Prostate gland (tissue), 2 donors: Measurements from ENCODE around the gene STX16. TPM values are rescaled to one million over a fixed set of nuclear protein-coding genes. Genes with fewer than 3 reads are reported as not detected.

Experiments
- DNase-seq: peaks from one replicate; pipeline ENCODE4 v3.0.0-alpha.2; 2019; ENCODE audit warnings: low spot score
- H3K27ac ChIP-seq, 2 donors: fragments of 200-600 bp; sonication (generic); 2 replicates each; pipeline ENCODE4 v1.5.1; 2017 to 2019
- H3K27me3 ChIP-seq: fragments of 200-600 bp; sonication (generic); replicated peaks from 2 replicates; pipeline ENCODE4 v1.5.1; 2019; ENCODE audit not compliant: insufficient read depth
- H3K36me3 ChIP-seq, 2 donors: fragments of 200-600 bp; sonication (generic); 1 replicate in 1 of 2; 2 replicates in 1 of 2; pipeline versions ENCODE4 v1.5.1 to v1.8.1; 2017 to 2019
- H3K4me1 ChIP-seq: fragments of 200-600 bp; sonication (generic); replicated peaks from 2 replicates; pipeline ENCODE4 v1.5.1; 2019
- H3K4me3 ChIP-seq, 2 donors: fragments of 200-600 bp; sonication (generic); 2 replicates each; pipeline ENCODE4 v1.5.1; 2017 to 2019
- H3K9me3 ChIP-seq: fragments of 200-600 bp; sonication (generic); 2 replicates; pipeline ENCODE4 v1.5.1; 2017
- POLR2A ChIP-seq: fragments of 450-650 bp; IDR thresholded peaks from one replicate; pipeline ENCODE4 v1.6.1; 2016; ENCODE audit warnings: antibody characterized with exemption, mild to moderate bottlenecking
- POLR2AphosphoS5 ChIP-seq: sonication (generic); formaldehyde crosslinking; IDR thresholded peaks from one replicate; pipeline ENCODE4 v1.6.1; 2017; ENCODE audit warnings: antibody characterized with exemption
- WGBS: methylation state at CpG from one replicate; pipeline ENCODE4 v1.1.5; 2018; 5-methylcytosine and 5-hydroxymethylcytosine counted together
- intact Hi-C: fragments of 100-400 bp; cut with DNase I; formaldehyde crosslinking; loops from one replicate; pipeline ENCODE4 v1.14.2; 2022
- total RNA-seq, 2 donors: library from RNA; depleted of rRNA; stranded (reverse); fragments of >200 nt; gene quantifications; one replicate each; pipeline ENCODE4 v1.1.0, GENCODE V29; 2016
- TF ChIP-seq, protein P1 (sequence below), 4 experiments: fragments of 200-600 bp in 2 of 4; fragments of 450-650 bp in 2 of 4; sonication (generic) in 2 of 4; IDR thresholded peaks; 1 replicate in 3 of 4; 2 replicates in 1 of 4; pipeline ENCODE4 v1.5.1; 2016 to 2019; ENCODE audit warnings: antibody characterized with exemption in 4 of 4, mild to moderate bottlenecking in 2 of 4, moderate library complexity in 2 of 4

Gene STX16
- total RNA-seq, 2 donors from 2014 or later = 34.3 to 115 TPM

DNA sequence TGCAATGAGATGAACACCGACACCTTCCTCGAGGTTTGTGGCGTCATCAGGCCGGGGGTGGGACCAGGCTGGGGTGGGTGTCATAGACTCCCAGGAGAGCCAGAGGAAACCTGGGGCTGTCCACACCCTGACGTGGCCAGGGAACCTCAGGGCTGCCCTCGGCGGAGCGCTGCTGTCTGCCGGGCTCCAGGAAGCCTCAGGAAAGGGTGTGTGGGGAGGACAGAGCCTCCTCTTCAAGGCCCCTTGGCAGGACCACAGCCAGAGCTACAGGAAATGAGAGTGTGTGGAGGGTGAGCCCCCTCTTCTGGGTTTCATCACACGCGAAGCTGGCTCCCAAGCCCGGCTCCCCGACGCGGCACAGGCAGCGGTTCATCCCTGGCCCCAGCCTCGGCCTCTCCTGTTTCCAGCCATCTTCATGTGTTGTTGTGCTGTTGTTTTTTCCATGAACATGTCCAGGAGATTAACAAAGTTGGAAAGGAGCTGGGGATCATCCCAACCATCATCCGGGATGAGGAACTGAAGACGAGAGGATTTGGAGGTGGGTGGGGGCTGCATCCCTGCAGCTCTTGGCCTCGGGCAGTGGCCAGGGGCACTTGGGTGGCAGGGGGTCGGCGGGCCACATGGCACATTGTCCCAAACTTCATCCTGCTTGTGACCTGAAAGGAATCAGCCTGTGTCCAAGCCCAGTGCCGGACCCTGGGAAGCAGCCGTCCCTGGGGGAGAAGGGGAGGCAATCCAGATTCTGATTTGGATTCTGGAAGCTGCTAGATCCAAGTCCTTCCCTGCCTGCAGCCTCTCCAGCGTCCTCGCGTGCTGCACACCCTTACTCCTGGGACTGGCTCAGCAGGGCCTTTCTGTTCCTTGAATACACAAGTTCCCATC, 47.9 kb downstream of the STX16 start:
- TF ChIP-seq POLR2A (no peak), POLR2AphosphoS5 (no peak)
- TF ChIP-seq, protein P1, sequence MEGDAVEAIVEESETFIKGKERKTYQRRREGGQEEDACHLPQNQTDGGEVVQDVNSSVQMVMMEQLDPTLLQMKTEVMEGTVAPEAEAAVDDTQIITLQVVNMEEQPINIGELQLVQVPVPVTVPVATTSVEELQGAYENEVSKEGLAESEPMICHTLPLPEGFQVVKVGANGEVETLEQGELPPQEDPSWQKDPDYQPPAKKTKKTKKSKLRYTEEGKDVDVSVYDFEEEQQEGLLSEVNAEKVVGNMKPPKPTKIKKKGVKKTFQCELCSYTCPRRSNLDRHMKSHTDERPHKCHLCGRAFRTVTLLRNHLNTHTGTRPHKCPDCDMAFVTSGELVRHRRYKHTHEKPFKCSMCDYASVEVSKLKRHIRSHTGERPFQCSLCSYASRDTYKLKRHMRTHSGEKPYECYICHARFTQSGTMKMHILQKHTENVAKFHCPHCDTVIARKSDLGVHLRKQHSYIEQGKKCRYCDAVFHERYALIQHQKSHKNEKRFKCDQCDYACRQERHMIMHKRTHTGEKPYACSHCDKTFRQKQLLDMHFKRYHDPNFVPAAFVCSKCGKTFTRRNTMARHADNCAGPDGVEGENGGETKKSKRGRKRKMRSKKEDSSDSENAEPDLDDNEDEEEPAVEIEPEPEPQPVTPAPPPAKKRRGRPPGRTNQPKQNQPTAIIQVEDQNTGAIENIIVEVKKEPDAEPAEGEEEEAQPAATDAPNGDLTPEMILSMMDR (IDR thresholded peaks at IDR 0.05) = no peak
- no peak for DNase-seq
- Histone ChIP-seq H3K27ac (no peak overlapping the region), H3K9me3 (no peaks in the 10 kb centered on the region), H3K4me1 (no peaks in the 10 kb centered on the region), H3K4me3 (no peak overlapping the region), H3K27me3 (no peaks in the 10 kb centered on the region), H3K36me3 (peaks cover 0 to 4% of the 10 kb centered on the region in 2 donors)
- 84% methylated on average over 27 of the region's 27 CpGs for WGBS
- intact Hi-C loops = loop anchor here (10.0 kb wide), 1 partner anchor 464 kb away; no protein-coding TSS in a partner anchor

DNA sequence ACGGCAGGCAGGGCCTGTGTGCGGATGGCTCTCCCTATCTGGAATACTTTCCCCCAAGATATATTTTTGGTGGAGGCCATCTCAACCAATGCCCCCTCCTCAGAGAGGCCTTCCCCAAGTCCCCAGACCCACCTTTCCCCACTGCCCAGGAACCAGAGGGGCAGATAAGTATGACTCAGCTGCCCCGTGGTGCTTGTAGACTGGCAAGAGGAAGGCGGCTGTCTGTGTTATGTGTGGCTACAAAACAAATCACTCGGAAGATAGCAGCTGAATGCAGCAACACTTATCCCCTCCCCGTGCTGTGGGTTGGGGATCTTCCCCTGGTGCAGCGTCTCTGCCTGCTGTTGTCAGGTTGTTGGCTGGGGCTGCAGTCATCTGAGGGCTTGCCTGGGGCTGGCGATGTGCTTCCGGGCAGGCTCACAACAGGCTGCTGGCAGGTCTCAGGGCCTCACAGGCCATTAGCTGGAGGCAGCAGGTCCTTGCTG, 48.6 kb downstream of the STX16 start:
- no peak for TF ChIP-seq POLR2A
- no peak for TF ChIP-seq POLR2AphosphoS5
- TF ChIP-seq, protein P1 (IDR thresholded peaks at IDR 0.05) = no peak
- intact Hi-C loops = loop anchor here (10.0 kb wide), 1 partner anchor 465 kb away; no protein-coding TSS in a partner anchor
- Histone ChIP-seq H3K9me3 (no peaks in the 10 kb centered on the region), H3K36me3 (peaks cover 0 to 4% of the 10 kb centered on the region in 2 donors), H3K27me3 (no peaks in the 10 kb centered on the region), H3K27ac (no peak overlapping the region), H3K4me1 (no peaks in the 10 kb centered on the region), H3K4me3 (no peak overlapping the region)
- 92% methylated on average over 9 of the region's 9 CpGs for WGBS
- DNase-seq = no peak

DNA sequence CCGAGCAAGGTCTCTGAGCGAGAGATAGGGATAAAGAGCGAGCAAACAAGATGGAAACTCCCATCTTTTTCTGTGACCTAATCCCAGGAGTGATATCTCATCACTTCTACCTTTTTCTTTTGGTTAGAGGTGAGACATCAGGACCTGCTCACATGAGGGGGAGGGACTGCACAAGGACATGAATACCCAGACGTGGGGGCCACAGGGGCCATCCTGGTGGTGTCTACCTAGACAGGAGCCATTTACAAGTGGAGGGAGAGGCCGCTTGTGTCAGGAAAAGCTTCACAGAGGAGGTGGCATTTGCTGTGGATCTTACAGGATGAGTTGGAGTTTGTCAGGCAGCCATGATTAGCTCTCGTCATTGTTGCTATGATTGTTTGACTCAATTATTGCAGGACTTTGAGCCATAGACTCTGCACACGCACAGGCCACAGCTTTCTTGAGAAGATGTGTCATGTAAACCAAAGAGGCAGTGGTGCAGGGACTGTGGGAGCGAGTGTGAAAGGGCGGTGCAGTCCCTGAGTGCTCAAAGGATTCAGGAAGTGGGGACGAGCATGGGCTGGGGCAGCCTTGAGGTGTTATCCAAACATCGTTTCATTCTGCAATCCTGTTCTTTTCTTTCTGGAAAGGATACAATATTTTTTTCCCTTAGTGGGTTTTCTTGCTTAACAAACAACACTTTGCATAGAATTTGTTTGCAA, 49.2 kb downstream of the STX16 start:
- H3K27me3 ChIP-seq = no peaks in the 10 kb centered on the region
- no peak for DNase-seq
- no peaks in the 10 kb centered on the region for H3K9me3 ChIP-seq
- no peak overlapping the region for H3K4me3 ChIP-seq
- intact Hi-C loops = no loop called here
- H3K4me1 ChIP-seq = no peaks in the 10 kb centered on the region
- peaks cover 0 to 4% of the 10 kb centered on the region in 2 donors for H3K36me3 ChIP-seq
- 87% methylated on average over 11 of the region's 11 CpGs for WGBS
- H3K27ac ChIP-seq = no peak overlapping the region
- TF ChIP-seq POLR2AphosphoS5 (no peak), POLR2A (no peak)
- TF ChIP-seq, protein P1 (IDR thresholded peaks at IDR 0.05) = no peak

DNA sequence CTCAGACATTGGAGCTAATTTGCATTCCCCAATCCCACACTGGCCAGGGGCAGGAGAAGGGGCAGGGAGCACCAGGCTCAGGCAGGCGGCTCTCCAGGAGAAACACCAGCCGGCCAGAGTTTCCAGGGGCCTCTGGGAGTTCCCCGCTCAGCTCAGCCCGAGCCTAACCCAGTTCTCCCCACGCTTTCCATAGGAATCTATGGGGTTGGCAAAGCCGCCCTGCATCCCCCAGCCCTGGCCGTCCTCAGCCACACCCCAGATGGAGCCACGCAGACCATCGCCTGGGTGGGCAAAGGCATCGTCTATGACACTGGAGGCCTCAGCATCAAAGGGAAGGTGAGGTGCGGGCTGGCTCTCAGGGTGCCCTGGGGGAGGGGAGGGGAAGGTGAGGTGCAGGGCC, 49.7 kb downstream of the STX16 start:
- WGBS = 90% methylated on average over 11 of the region's 11 CpGs
- H3K9me3 ChIP-seq = no peaks in the 10 kb centered on the region
- no peak for DNase-seq
- H3K4me1 ChIP-seq = no peaks in the 10 kb centered on the region
- no peak overlapping the region for H3K4me3 ChIP-seq
- H3K27me3 ChIP-seq = no peaks in the 10 kb centered on the region
- intact Hi-C loops = no loop called here
- H3K27ac ChIP-seq = no peak overlapping the region
- TF ChIP-seq POLR2A (no peak), POLR2AphosphoS5 (no peak)
- TF ChIP-seq, protein P1 (IDR thresholded peaks at IDR 0.05) = no peak
- peaks cover 0 to 4% of the 10 kb centered on the region in 2 donors for H3K36me3 ChIP-seq
